Measurements from ENCODE around the gene CCNL1.
"Not testable (repeated sequence)": the region's sequence is repeated elsewhere in the genome, so short reads cannot be mapped to it uniquely, and the experiment has no call there.

DNA sequence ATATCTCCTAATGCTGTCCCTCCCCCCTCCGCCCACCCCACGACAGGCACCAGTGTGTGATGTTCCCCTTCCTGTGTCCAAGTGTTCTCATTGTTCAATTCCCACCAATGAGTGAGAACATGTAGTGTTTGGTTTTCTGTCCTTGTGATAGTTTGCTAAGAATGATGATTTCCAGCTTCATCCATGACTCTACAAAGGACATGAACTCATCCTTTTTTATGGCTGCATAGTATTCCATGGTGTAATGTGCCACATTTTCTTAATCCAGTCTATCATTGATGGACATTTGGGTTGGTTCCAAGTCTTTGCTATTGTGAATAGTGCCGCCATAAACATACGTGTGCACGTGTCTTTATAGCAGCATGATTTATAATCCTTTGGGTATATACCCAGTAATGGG, 31.2 kb upstream of the CCNL1 start:
- TF ChIP-seq, protein P1, sequence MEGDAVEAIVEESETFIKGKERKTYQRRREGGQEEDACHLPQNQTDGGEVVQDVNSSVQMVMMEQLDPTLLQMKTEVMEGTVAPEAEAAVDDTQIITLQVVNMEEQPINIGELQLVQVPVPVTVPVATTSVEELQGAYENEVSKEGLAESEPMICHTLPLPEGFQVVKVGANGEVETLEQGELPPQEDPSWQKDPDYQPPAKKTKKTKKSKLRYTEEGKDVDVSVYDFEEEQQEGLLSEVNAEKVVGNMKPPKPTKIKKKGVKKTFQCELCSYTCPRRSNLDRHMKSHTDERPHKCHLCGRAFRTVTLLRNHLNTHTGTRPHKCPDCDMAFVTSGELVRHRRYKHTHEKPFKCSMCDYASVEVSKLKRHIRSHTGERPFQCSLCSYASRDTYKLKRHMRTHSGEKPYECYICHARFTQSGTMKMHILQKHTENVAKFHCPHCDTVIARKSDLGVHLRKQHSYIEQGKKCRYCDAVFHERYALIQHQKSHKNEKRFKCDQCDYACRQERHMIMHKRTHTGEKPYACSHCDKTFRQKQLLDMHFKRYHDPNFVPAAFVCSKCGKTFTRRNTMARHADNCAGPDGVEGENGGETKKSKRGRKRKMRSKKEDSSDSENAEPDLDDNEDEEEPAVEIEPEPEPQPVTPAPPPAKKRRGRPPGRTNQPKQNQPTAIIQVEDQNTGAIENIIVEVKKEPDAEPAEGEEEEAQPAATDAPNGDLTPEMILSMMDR (conservative IDR thresholded peaks at IDR 0.05), result not testable (repeated sequence)
- TF ChIP-seq ZFX (IDR thresholded peaks at IDR 0.05), result not testable (repeated sequence)
